Subcutaneous abdominal adipose tissue (tissue), 5 donors: ENCODE results near the gene SCMH1.

ENCODE experiments used
- H3K27ac ChIP-seq: one replicate; pipeline ENCODE4 v1.7.0; 2013; ENCODE audit warnings: low read depth, mild to moderate bottlenecking, inconsistent platforms, low read length, moderate library complexity
- H3K27me3 ChIP-seq, 5 donors: one replicate each; pipeline ENCODE4 v1.7.0; 2013; ENCODE audit warnings: low read length in 5 of 5, inconsistent platforms in 1 of 5; ENCODE audit not compliant: control insufficient read depth in 5 of 5, insufficient read depth in 4 of 5
- H3K36me3 ChIP-seq, 5 donors: one replicate each; pipeline ENCODE4 v1.7.0; 2013; ENCODE audit warnings: low read length in 5 of 5; ENCODE audit not compliant: control insufficient read depth in 5 of 5, insufficient read depth in 5 of 5
- H3K4me1 ChIP-seq, 5 donors: one replicate each; pipeline ENCODE4 v1.7.0; 2013; ENCODE audit warnings: low read length in 5 of 5, mild to moderate bottlenecking in 3 of 5, moderate library complexity in 1 of 5; ENCODE audit not compliant: control insufficient read depth in 5 of 5, insufficient read depth in 5 of 5
- H3K4me3 ChIP-seq, 5 donors: one replicate each; pipeline ENCODE4 v1.7.0; 2013; ENCODE audit warnings: low read length in 5 of 5, low read depth in 1 of 5
- H3K9ac ChIP-seq, 5 donors: one replicate each; pipeline ENCODE4 v1.7.0; 2013; ENCODE audit warnings: low read length in 5 of 5, mild to moderate bottlenecking in 4 of 5, moderate library complexity in 3 of 5
- H3K9me3 ChIP-seq, 5 donors: one replicate each; pipeline ENCODE4 v1.7.0; 2013; ENCODE audit warnings: low read length in 5 of 5; ENCODE audit not compliant: control insufficient read depth in 5 of 5
- donor health status: healthy.
- donor health status: healthy.
- donor health status: healthy.
- donor health status: healthy.
- donor health status: healthy.

SCMH1 gene

GRCh38 chr1:41025979-41026819 lies 215.9 kb downstream of the SCMH1 start:
- Histone ChIP-seq H3K36me3 (peaks cover 3 to 46% (median 33%) of the 10 kb centered on the region in 5 donors), H3K27me3 (no peaks in the 10 kb centered on the region), H3K4me1 (peaks cover 0 to 14% (median 8%) of the 10 kb centered on the region in 5 donors), H3K9me3 (no peaks in the 10 kb centered on the region), H3K27ac (no peak overlapping the region), H3K4me3 (no peak overlapping the region), H3K9ac (no peak overlapping the region)

- H3K27ac ChIP-seq: no peak overlapping the region
- H3K27me3 ChIP-seq: no peaks in the 10 kb centered on the region
- peaks cover 0 to 15% (median 8%) of the 10 kb centered on the region in 5 donors for H3K4me1 ChIP-seq
- no peaks in the 10 kb centered on the region for H3K9me3 ChIP-seq
- no peak overlapping the region for H3K4me3 ChIP-seq
- H3K9ac ChIP-seq: no peak overlapping the region
- H3K36me3 ChIP-seq: peaks cover 0 to 36% (median 28%) of the 10 kb centered on the region in 5 donors
Observed at GRCh38 chr1:41024953-41025352, 217.2 kb downstream of the SCMH1 start.

- Histone ChIP-seq H3K27me3 (no peaks in the 10 kb centered on the region), H3K4me1 (peaks cover 0 to 15% (median 8%) of the 10 kb centered on the region in 5 donors), H3K36me3 (peaks cover 0 to 29% (median 24%) of the 10 kb centered on the region in 5 donors), H3K27ac (no peak overlapping the region), H3K9ac (no peak overlapping the region), H3K4me3 (no peak overlapping the region), H3K9me3 (no peaks in the 10 kb centered on the region)
Observed at GRCh38 chr1:41023279-41023990, 218.7 kb downstream of the SCMH1 start.

GRCh38 chr1:41022424-41022823 lies 219.7 kb downstream of the SCMH1 start:
- H3K27me3 ChIP-seq: no peaks in the 10 kb centered on the region
- H3K9ac ChIP-seq: no peak overlapping the region
- peaks cover 0 to 23% (median 15%) of the 10 kb centered on the region in 5 donors for H3K36me3 ChIP-seq
- H3K27ac ChIP-seq: no peak overlapping the region
- peaks cover 0 to 15% (median 8%) of the 10 kb centered on the region in 5 donors for H3K4me1 ChIP-seq
- H3K4me3 ChIP-seq: no peak overlapping the region
- no peaks in the 10 kb centered on the region for H3K9me3 ChIP-seq

DNA sequence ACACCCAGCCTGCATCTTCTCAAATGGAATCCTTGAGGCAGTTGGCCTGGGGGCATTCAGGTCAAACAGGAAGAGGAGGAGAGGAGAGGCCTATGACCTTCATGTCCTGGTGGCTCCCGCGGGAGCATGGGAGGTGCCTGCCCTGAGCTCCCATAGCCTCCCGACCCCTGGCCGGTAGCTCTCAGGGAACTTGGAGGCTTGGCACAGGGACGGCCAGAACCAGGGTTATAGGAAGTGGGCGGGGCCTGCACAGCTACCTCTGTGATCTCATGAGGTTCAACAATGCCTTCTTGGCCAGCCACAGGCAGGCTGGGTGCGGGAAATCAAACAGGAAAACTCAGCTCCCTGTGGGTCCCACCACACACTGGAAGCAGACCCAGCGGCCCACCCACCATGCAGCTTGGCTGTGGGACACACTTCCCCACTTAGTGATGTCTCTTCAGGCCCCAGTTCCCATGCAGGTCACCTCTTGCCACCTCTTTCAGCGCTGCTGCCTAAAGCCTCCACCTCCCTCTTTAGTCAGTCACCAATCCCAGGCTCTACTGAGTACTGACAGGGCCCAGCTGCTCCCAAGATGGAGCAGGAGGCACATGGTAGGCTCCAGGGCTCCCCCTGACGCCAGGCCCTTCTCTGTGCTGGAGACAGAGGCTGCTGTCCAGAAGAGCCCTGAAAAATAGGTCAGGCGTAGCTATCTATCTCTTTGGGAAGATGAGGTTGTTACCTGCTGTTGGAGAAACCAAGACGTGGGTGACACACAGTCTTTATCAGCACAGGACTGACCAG lies 220.4 kb downstream of the SCMH1 start, which contains the start of gene SLFNL1:
Gene SLFNL1, minus strand, starts transcription at position 200 of the 783 bp plus-strand sequence. CDS start 1,065 bp downstream, outside the sequence.
- Histone ChIP-seq H3K9me3 (no peaks in the 10 kb centered on the region), H3K27me3 (no peaks in the 10 kb centered on the region), H3K4me3 (no peak within 1 kb of the TSS), H3K36me3 (peaks cover 0 to 21% (median 15%) of the 10 kb centered on the region in 5 donors), H3K27ac (no peak within 1 kb of the TSS), H3K4me1 (peaks cover 0 to 15% (median 8%) of the 10 kb centered on the region in 5 donors), H3K9ac (no peak within 1 kb of the TSS)

DNA sequence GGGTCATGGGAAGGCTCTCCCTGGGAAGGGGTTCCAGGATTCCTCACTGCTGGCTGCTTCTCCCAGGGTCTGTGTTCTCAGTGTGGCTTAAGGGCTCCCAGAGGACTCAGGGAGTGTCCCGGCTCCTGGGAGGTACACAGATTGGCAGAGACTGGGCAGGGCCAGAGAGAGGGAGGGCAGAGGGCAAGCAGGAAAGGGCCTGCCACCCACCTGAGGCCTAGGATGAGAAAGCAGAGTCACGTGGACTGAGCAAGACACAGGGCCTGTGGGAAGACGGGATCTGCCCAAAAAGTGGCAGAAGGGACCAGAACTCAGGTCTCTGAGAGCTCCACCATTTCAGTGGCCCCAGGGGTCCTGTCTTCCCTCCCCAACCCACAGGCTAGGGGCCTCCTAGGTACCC lies 221.5 kb downstream of the SCMH1 start:
- Histone ChIP-seq H3K4me1 (peaks cover under 1 to 21% (median 13%) of the 10 kb centered on the region in 5 donors), H3K27ac (no peak overlapping the region), H3K36me3 (peaks cover 0 to 15% (median 14%) of the 10 kb centered on the region in 5 donors), H3K27me3 (no peaks in the 10 kb centered on the region), H3K9me3 (no peaks in the 10 kb centered on the region), H3K4me3 (no peak overlapping the region), H3K9ac (no peak overlapping the region)

DNA sequence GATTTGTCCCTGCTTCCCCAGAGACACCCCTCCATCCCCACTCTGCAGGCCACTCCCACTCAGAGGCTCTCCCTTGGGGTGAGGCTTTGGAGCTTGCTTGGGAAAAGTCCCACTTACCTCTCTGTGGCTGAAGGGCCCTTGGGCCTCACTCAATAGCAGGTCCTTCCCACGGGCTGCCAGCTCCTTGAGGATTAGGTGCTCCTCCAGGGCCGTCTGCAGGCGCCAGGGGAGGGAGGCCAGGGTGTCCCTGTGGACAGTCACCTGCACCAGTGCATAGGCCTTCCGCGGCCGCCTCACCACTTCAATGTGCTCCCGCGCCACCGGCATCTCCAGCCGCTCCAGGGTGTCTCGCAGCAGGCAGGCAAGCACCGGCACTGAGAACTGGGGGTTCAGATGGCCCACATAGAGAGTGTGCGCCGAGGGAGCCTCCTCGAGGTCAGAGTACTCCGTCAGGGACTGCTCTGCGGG lies 222.0 kb downstream of the SCMH1 start:
- Histone ChIP-seq H3K27ac (no peak overlapping the region), H3K36me3 (peaks cover 0 to 15% (median 10%) of the 10 kb centered on the region in 5 donors), H3K4me3 (no peak overlapping the region), H3K27me3 (no peaks in the 10 kb centered on the region), H3K9ac (no peak overlapping the region), H3K4me1 (peaks cover 4 to 26% (median 18%) of the 10 kb centered on the region in 5 donors), H3K9me3 (no peaks in the 10 kb centered on the region)

DNA sequence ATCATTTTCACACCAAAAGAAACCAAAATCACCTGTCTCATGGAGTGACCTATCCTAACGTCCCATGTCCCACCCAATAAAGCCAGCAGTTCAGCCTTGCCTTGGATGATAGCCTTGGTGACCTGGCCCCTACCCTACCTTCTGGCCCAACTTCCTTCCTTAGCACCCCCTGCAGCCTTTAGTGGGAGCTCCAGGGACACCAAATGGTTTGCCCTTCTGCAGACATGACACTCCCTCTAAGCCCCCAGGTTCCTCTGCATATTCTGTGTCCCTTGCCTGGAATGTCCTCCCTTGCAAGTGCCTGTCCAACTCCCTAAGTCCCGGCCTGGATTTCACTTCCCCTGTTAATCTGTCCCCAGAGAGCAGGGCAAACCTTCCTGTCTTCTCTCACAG lies 222.8 kb downstream of the SCMH1 start:
- Histone ChIP-seq H3K4me3 (no peak overlapping the region), H3K9ac (no peak overlapping the region), H3K36me3 (peaks cover 0 to 14% (median 10%) of the 10 kb centered on the region in 5 donors), H3K4me1 (peaks cover 4 to 34% (median 26%) of the 10 kb centered on the region in 5 donors), H3K27me3 (no peaks in the 10 kb centered on the region), H3K27ac (no peak overlapping the region), H3K9me3 (no peaks in the 10 kb centered on the region)

- Histone ChIP-seq H3K9me3 (no peaks in the 10 kb centered on the region), H3K36me3 (peaks cover 0 to 11% (median 6%) of the 10 kb centered on the region in 5 donors), H3K9ac (no peak overlapping the region), H3K4me3 (no peak overlapping the region), H3K27ac (no peak overlapping the region), H3K4me1 (peaks cover 4 to 46% (median 38%) of the 10 kb centered on the region in 5 donors), H3K27me3 (no peaks in the 10 kb centered on the region)
Observed at GRCh38 chr1:41018018-41018410, 224.1 kb downstream of the SCMH1 start.
